HG03442 (cell line): ENCODE data around the gene TAS2R43.
"Not testable (repeated sequence)": the region's sequence is repeated elsewhere in the genome, so short reads cannot be mapped to it uniquely, and the experiment has no call there.

Experiments
- ATAC-seq: cut with Tn5 transposase; IDR thresholded peaks from one replicate; pipeline ENCODE4 v1.9.1; 2021; ENCODE audit warnings: mild to moderate bottlenecking, moderate library complexity; ENCODE audit not compliant: unreplicated experiment

Gene TAS2R43, protein sequence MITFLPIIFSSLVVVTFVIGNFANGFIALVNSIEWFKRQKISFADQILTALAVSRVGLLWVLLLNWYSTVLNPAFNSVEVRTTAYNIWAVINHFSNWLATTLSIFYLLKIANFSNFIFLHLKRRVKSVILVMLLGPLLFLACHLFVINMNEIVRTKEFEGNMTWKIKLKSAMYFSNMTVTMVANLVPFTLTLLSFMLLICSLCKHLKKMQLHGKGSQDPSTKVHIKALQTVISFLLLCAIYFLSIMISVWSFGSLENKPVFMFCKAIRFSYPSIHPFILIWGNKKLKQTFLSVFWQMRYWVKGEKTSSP

DNA sequence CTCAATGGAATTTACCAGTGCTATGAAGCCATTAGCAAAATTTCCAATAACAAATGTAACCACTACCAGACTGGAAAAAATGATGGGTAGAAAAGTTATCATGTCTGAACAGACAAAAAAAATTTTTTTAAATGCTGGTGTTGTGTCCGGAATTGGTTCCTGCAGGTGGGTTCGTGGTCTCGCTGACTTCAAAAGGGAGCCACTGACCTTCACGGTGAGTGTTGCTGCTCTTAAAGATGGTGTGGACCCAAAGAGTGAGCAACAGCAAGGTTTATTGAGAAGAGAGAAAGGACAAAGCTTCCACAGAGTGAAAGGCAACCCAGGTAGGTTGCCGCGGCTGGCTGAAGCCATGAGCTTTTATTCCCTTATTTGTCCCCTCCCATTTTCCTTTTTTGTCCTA is at the start of gene TAS2R43:
TAS2R43 (minus strand) TSS at position 186 of the 400 bp plus-strand sequence; CDS start at position 102, 84 bp downstream.
- ATAC-seq = no peak

DNA sequence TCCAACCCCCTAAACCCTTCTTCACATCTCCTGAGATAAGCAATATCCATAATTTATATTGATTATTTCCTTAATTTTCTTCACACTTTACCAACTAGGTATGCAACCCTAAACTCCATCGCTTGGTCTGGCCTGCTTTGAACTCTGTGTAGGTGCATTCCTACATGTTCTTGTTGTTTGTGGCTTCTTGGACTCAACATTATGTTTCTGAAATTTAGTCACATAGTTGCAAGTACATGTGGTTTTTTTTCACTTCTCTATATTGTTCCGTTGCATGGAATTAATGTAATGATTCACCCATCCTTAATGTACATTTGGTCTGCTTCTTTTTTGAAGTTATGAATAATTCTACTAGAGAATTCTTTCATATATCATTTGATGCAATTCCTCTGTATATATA is 44.0 kb upstream of the TAS2R43 start:
- ATAC-seq = no peak

DNA sequence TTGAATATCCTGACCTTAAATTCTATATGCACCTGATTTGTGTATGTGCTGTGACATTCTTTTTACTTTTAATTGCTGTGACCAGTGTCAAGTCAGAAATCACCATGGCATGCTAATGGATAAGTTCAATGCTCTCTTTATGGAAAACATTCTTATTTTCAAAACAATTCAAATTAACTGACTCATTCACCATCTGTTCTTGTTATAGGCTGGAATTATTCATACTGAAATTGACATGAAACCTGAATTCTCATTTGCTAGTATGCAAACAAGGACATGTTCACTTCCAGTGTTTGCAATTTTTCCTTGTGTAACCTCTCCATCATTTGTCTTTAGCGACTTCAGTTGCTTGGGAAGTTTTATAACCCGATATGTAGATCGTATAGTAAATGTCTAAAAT is 42.2 kb upstream of the TAS2R43 start, which contains the start of gene TAS2R30:
TAS2R30 (minus strand) TSS at position 340 of the 400 bp plus-strand sequence. CDS start 400 bp downstream, outside the sequence.
- ATAC-seq = no peak

DNA sequence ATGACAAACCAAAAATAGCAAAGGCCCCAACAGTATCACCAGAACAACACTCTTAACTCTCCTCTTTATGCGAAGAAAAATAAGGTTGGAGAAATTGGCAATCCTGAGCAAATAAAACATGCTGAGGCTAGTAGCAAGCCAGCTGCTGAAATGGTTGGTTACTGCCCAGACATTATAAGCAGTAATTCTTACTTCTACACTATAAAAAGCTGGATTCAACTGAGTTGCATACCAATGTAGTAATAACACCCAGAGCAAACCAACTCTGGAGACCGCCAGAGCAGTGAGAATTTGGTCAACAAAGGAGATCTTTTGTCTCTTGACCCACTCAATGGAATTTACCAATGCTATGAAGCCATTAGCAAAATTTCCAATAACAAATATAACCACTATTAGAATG is 41.7 kb upstream of the TAS2R43 start:
- ATAC-seq = no peak

DNA sequence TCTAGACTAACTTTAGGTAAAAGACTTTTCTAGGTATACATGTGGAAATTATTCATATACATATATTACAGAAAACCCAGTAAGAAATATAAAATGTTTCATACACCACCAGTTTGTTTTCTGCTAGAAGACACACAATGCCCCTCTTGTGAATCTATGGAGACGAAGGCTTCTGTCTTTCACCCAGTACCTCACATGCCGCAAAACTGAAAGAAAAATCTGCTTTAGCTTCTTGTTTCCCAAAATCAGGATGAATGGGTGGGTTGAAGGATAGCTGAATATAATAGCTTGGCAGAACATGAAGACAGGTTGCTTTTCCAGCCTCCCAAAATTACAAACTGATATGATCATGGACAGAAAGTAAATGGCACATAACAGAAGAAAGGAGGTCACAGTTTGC is 41.0 kb upstream of the TAS2R43 start:
- ATAC-seq = no peak

DNA sequence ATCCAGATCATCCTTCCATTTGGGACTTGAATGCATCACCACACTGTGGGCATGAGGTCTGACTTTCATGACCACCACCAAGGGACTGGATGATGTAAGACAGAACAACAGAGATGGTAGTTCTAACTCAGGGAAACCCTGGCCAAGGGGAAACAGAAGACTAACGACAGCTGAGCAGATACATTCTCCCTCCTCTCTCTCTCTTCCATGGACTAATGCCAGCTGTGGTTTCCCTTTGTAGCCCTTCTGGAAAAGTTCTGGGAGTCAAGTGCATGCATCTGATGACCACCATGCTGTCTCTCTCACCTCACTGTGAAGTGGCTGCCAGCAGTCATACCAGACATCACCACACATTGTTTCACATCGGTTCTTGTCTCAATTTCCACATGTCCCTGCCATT is 38.9 kb upstream of the TAS2R43 start:
- ATAC-seq = no peak

DNA sequence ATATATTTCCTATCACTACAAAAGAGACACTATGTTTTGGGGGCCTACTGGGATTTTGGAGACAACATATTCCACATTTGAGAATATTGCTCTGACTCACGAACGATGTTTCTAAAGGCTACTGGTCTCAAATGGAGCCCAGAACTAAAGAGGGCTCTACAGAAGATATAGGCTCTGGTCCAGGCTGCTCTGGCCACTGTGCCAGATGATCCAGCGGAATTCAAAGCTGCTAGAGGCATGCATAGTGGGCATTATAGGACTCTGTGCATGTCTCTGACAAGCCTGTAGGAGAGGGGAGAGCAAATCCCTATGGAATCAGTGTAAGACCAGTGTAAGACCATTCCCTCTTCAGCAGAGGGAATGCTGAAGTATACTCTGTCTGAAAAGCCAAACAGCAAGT is 38.3 kb upstream of the TAS2R43 start:
- ATAC-seq = no peak

DNA sequence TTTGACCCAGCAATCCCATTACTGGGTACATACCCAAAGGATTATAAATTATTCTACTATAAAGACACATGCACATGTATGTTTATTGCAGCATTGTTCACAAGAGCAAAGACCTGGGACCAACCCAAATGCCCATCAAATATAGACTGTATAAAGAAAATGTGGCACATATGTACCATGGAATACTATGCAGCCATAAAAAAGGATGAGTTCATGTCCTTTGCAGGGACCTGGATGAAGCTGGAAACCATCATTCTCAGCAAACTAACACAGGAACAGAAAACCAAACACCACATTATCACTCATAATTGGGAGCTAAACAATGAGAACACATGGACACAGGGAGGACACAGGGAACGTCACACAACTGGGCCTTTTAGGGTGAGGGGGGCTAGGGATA is 22.0 kb upstream of the TAS2R43 start:
- not testable (repeated sequence) for ATAC-seq

DNA sequence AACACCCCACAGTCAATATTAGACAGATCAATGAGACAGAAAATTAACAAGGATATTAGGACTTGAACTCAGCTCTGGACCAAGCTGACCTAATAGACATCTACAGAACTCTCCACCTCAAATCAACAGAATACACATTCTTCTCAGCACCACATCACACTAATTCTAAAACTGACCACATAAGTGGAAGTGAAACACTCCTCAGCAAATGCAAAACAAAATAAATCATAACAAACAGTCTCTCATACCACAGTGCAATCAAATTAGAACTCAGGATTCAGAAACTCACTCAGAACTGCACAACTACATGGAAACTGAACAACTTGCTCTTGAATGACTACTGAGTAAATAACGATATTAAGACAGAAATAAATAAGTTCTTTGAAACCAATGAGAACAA is 19.1 kb upstream of the TAS2R43 start:
- ATAC-seq = not testable (repeated sequence)

DNA sequence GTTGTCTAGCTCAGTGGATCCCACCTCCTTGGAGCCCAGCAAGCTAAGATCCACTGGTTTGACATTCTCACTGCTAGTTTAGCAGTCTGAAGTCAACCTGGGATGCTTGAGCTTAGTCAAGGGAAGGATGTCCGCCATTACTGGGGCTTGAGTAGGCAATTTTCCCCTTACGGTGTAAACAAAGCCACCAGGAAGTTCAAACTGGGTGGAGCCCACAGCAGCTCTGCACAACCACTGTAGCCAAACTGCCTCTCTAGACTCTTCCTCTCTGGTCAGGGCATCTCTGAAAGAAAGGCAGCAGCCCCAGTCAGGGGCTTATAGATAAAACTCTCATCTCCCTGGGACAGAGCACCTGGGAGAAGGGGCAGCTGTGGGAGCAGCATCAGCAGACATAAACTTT is 16.7 kb upstream of the TAS2R43 start:
- no peak for ATAC-seq

DNA sequence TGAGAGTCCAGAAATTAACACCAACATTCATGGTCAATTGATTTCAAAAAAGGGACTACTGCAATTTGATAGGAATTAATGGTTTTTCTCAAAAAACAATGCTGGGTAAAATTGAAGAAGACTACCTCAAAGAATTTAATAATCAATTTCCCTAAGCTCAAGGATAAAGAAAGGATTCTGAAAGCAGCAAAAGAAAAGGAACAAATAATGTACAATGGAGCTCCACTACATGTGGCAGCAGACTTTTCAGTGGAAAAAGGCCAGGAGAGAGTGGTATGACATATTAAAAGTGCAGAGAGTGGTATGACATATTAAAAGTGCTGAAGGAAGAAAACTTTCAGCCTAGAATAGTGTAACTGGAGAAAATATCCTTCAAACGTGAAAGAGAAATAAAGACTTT is 15.6 kb upstream of the TAS2R43 start:
- no peak for ATAC-seq

DNA sequence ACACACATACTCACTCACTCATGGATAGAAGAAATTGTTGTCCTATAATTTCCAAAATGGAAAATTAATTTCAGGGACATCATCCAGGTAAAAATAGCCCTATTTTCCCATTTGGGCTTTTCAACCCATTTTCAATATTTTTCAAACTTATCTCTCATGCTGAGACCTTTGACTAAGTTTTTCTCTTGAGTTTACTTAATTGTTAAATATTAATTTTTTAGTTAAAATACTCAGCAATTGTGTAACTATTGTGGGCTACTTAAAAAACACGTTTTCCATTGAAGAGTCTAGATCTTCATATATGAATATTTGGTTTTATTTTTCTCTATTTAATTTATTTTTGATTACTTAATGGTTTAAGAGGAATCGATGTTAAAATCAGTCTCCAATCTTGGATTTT is 14.2 kb upstream of the TAS2R43 start:
- ATAC-seq = no peak

DNA sequence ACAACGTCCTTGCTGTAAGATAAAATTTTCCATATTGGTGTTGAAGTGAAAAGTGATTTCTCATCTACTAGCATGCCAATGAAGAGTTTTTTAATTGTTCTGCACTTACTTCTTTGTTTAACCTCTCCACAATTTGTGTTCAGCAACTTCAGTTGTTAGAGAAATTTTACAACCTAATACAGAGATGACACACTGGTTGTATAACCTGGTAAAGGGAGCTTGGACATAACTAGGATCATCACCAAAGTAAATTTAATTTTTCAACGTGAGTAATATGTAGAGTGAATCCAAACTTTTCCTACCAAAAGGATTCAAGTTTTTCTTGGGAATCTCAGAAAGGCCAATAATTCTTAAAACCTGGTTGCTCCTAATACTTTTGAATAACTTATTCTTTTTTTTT is 13.4 kb upstream of the TAS2R43 start:
- ATAC-seq = no peak

DNA sequence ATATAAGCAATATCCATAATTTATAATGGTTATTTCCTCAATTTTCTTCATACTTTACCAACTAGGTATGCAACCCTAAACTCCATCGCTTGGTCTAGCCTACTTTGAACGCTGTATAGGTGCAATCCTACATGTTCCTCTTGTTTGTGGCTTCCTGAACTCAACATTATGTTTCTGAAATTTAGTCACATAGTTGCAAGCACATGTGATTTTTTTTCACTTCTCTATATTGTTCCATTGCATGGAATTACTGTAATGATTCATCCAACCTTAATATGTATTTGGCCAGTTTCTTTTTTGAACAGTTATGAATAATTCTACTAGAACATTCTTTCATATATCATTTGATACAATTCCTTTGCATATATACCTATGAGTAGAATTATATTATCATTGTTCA is 2.8 kb upstream of the TAS2R43 start:
- not testable (repeated sequence) for ATAC-seq

DNA sequence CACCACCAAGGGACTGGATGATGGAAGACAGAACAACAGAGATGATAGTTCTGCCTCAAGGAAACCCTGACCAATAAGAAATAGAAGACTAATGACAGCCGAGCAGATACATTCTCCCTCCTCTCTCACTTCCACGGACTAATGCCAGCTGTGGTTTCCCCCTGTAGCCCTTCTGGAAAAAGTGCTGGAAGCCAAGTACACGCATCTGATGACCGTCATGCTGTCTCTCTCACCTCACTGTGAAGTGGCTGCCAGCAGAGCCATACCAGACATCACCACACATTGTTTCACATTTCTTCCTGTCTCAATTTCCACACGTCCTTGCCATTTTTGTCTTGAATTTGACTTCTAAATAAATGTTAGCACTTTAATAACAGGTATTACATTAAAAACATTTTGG is 2.9 kb downstream of the TAS2R43 start:
- ATAC-seq = no peak

DNA sequence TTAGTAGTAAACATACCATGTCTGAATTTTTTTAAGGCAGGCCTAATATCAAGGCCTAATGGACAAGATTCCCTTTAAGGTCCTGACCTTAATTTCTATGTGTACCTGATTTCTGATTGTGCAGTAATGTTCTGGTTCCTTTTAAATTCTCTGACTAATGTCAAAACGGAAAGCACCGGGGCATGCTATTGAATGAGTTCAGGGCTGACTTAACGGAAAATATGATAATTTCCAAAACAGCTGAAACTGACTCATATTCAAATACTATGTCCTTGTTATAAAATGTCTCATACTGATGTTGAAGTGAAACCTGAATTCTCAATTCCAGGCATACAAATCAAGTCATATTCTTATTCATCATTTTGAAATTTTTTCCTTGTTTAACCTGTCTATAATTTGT is 6.7 kb downstream of the TAS2R43 start:
- no peak for ATAC-seq

DNA sequence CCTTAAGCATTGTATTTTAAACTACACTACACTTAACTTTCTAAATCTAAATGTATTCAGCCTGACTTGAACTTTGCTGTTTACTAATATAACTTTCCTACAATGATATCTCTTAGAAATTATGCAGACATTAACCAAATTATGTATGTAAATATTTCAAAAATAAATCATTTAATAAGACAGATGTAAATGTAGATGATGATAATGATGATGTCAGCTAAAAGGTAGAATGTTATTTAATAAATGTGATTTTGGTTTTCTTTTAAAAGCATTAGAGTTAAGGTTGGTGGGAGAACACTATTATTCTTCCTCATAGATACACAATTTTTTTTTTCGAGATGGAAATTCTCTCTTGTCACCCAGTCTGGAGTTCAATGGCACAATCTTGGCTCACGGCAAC is 10.1 kb downstream of the TAS2R43 start:
- ATAC-seq = no peak

DNA sequence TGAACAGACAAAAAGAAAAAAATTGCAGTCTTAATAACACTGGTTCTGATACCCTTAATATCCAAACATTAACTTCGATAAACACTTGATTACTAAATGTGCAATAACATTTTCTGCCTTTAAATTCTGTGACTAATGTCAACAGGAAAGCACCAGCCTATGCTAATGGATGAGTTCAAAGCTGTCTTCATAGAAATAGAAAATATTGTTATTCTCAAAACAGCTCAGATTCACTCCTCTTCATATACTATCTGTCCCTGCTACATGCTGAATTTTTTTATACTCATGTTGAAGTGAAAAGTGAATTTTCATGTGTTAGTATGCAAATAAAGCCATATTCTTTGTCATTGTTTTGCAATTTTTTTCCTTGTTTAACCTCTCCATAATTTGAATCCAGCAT is 13.9 kb downstream of the TAS2R43 start:
- ATAC-seq = no peak

DNA sequence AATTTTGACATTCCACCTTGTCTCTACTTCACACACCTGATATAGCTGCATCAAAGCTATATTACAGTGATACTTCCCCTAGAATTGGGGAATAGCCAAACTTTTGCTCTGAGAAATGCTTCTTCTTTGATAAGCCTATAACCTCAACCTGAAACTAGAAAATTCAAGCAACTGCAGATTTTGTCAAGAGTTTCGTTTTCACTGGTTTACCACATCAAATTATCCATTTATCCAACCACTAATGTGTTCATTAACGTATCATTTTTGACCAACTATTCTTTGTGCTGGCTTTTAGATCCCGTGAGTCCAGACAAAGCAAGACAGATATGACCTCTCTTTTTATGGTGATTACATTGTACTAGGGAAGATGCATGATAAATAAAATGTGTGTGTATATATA is 16.5 kb downstream of the TAS2R43 start:
- ATAC-seq = no peak

DNA sequence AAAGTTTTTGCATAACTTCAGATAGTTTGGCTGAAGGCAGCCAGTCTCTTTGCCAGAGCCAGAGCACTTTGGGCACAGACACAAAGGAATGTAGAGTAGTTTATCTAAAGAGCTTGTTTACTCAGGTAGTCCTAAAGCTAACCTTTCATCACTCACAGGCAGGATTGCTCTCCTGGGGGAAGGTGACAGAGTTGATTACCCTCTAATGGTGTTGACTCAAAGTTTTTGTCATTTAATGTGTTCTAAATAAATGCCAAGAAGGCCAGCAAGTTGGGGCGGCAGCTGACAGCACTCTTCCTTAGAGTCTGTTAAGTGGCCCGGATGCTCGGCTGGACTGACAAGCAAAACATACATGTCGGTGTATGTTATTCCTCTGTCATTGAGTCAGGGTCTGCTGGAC is 20.7 kb downstream of the TAS2R43 start:
- no peak for ATAC-seq

DNA sequence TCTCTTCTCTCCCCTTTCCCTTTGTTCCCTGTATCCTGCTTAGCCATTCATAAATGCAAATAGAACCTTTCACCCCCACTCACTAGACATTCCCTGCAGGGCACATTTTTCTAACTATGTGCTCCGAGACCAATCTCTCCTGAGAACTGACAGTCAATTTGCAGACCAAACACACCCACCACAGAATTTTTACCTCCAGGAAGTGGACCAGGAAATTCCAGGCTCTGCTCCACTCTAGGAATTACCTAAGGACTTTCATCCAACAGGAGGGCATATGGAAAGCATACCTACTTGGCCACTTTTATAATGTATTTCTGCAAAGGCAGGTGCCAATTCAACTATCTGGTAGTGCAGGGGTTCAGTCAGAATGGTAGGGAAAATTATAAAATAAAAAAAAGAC is 21.1 kb downstream of the TAS2R43 start:
- ATAC-seq = no peak

DNA sequence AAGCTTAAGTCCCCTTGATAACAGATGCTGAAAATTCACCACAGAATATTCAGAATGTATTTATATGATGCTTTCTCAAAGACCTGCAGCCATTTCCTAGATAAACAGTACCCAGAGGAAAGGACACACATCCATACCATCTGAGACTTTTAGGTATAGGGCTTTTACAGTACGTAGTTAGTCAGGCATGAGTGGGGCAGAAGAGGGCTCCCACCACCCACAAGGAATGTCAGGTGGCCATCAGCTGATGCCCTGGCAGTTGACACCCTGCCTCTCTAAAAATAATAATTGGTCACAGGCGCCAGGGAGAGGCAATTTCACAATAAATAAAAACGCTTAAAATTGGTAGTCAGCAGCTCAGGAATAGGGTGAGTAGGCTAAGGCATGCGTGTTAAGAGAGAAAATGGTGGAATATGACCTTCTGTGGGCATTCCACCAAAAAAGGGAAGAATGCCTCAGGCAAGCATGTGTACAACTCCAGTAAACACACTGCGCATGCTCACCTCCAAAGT is 22.2 kb downstream of the TAS2R43 start:
- no peak for ATAC-seq

DNA sequence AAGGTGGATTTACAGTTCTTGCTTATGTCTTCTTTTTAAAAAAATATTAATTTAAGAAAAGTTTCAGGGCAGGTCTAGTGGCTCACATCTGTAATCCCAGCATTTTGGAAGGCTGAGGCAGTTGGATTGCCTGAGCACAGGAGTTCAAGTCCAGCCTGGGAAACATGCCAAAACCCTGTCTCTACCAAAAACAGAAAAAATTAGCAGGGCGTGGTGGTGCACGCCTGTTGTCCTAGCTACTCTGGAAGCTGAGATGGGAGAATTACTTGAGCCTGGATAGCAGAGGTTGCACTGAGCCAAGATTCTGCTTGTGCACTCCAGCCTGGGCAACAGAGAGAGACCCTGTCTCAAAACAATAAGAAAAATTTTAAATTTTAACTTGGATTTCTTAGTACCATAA is 24.6 kb downstream of the TAS2R43 start:
- no peak for ATAC-seq
